Measurements from ENCODE around the gene MAGEA11.
"Not testable (repeated sequence)": the region's sequence is repeated elsewhere in the genome, so short reads cannot be mapped to it uniquely, and the experiment has no call there.

The MAGEA11 gene

DNA sequence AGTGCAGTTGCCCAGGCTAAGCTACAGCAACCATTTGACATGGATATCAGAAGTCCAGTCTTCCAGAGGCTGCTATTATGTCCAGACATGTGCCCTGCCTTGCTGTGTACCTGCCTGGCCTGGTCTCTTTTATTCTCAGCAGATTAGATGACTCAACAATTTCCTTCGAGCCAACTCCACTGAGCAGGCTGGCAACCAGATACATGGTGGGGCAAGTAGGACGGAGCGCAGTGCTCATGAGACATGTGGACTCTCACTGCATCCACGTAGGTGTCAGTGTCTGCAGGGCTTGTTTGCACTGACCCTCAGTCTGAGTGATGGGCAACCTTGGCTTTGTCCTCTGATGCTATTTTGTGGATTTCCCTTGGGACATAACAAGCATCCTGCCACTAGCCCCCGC, 7.2 kb upstream of the MAGEA11 start:
- DNase-seq (no peak), ATAC-seq (no peak)
- no peaks in the 10 kb centered on the region for H3K4me1 Mint-ChIP-seq
- no peaks in the 10 kb centered on the region for H3K9me3 Mint-ChIP-seq
- no peaks in the 10 kb centered on the region for H3K27me3 Mint-ChIP-seq
- no peaks in the 10 kb centered on the region for H3K36me3 Mint-ChIP-seq (ENCODE audit: low read depth)
- no peak overlapping the region for H3K4me3 Mint-ChIP-seq
- H3K27ac Mint-ChIP-seq: no peak overlapping the region

DNA sequence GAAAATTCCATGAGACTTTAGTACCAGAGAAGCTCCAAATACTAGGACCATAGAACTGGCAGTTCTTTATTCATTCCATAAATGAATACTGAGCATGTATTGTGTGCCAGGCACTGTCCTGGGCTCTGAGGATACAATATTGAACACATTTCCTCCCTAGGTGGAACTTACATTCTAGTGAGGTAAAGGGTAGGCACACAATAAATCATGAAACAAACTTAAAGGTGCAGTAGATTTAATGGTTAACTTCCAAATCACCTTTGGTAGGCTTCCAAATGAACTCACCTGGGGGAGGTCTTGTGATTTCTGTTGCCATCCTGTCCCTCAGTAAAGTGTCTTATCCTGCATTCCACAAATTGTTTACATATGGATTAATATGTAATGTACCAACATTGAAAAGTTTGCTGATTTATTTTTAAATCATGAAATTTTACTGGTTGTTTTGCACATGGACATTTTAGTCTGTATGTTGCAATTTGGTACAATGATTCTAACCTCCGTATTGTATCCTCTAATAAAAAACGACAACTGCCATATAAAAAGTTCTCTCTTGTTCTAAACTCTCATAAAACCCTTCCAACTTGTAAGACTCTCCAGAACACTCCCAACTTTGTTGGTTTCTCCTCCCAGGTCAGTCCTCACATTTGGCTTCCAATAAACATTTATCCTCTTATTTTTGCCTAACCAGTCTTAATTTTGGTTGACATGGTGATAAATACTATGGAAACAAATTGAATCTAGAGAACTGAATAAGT, 4.5 kb upstream of the MAGEA11 start:
- DNase-seq (no peak), ATAC-seq (no peak)
- H3K4me3 Mint-ChIP-seq: no peak overlapping the region
- no peak overlapping the region for H3K27ac Mint-ChIP-seq
- H3K36me3 Mint-ChIP-seq (ENCODE audit: low read depth): no peaks in the 10 kb centered on the region
- H3K9me3 Mint-ChIP-seq: no peaks in the 10 kb centered on the region
- no peaks in the 10 kb centered on the region for H3K4me1 Mint-ChIP-seq
- H3K27me3 Mint-ChIP-seq: no peaks in the 10 kb centered on the region

DNA sequence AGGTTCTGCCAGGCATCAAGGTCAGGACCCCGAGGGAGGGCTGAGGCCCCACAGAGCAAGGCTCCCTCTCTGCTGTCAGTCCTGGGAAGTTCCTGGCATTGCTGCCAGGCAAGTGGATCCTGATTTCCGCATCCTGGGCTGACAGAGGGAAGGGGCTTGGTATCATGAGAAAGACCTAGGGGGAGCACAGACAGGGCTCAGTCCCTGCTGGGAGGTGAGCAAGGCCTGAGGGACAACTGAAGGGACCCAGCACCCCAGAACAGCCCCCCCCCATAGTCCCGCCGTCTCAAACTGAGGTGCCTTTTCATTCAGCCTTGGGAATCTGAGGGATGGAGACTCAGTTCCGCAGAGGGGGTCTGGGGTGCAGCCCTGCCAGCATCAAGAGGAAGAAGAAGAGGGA, 971 bp downstream of the MAGEA11 start:
- Mint-ChIP-seq H3K4me3 (no peak overlapping the region), H3K27ac (no peak overlapping the region), H3K4me1 (no peaks in the 10 kb centered on the region), H3K9me3 (no peaks in the 10 kb centered on the region), H3K36me3 (ENCODE audit: low read depth) (no peaks in the 10 kb centered on the region), H3K27me3 (no peaks in the 10 kb centered on the region)
- ATAC-seq (no peak), DNase-seq (no peak)

DNA sequence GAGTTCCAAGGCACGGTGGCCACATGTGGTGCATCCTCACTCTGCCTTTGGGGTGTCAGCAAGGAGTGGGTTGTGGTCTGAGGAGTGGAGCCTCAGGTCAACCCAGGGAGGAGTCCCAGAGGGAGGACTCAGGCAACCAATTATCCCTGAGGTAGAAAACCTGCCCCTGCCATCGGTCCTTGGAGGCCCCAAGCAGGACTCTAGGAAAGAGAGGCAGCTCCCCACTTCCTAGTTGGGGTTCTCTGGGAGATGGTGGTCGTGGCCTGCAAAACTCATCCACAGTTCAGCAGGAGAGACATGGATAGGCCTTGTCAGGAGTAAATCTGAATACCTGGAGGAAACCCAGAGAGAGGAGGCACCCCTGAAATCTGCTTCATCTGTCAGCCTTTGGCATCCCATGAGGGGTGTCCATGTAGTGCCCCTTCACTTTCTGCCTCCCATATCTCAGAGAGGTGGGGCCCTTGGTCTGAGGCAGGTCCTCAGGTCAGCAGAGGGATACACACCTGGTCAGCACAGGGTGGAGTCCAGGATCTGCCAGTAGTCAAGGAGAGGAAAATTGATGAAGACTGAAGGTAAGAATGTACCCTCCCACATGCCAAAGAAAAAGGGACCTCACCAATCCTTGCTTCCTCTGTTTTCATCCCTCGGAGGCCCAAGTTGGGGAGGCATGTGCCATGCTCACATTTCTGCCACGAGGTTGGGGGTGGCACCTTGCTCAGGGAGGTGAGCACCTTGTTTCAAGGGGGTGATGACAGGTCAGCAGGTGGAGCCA, 1.6 kb downstream of the MAGEA11 start:
- Mint-ChIP-seq H3K4me3 (no peak overlapping the region), H3K9me3 (no peaks in the 10 kb centered on the region), H3K36me3 (ENCODE audit: low read depth) (no peaks in the 10 kb centered on the region), H3K27ac (no peak overlapping the region), H3K4me1 (no peaks in the 10 kb centered on the region), H3K27me3 (no peaks in the 10 kb centered on the region)
- ATAC-seq (no peak), DNase-seq (no peak)

DNA sequence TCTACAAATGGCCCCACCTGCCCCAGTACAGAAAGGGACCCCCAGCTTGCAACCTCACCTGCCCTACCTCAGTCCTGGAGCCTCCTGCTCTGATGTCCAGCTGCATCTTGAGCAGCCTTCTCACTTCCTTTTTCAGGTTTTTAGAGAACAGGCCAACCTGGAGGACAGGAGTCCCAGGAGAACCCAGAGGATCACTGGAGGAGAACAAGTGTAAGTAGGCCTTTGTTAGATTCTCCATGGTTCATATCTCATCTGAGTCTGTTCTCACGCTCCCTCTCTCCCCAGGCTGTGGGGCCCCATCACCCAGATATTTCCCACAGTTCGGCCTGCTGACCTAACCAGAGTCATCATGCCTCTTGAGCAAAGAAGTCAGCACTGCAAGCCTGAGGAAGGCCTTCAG, 3.6 kb downstream of the MAGEA11 start:
- Mint-ChIP-seq H3K36me3 (ENCODE audit: low read depth) (no peaks in the 10 kb centered on the region), H3K27ac (no peak overlapping the region), H3K4me1 (no peaks in the 10 kb centered on the region), H3K4me3 (no peak overlapping the region), H3K9me3 (no peaks in the 10 kb centered on the region), H3K27me3 (no peaks in the 10 kb centered on the region)
- DNase-seq: no peak
- ATAC-seq: no peak

DNA sequence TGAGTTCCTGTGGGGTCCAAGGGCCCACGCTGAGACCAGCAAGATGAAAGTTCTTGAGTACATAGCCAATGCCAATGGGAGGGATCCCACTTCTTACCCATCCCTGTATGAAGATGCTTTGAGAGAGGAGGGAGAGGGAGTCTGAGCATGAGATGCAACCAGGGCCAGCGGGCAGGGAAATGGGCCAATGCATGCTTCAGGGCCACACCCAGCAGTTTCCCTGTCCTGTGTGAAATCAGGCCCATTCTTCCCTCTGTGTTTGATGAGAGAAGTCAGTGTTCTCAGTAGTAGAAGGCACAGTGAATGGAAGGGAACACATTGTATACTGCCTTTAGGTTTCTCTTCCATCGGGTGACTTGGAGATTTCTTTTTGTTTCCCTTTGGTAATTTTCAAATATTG, 4.8 kb downstream of the MAGEA11 start:
- no peak for ATAC-seq
- Mint-ChIP-seq H3K4me3 (no peak overlapping the region), H3K36me3 (ENCODE audit: low read depth) (no peaks in the 10 kb centered on the region), H3K9me3 (no peaks in the 10 kb centered on the region), H3K27ac (no peak overlapping the region), H3K27me3 (no peaks in the 10 kb centered on the region), H3K4me1 (no peaks in the 10 kb centered on the region)
- no peak for DNase-seq

DNA sequence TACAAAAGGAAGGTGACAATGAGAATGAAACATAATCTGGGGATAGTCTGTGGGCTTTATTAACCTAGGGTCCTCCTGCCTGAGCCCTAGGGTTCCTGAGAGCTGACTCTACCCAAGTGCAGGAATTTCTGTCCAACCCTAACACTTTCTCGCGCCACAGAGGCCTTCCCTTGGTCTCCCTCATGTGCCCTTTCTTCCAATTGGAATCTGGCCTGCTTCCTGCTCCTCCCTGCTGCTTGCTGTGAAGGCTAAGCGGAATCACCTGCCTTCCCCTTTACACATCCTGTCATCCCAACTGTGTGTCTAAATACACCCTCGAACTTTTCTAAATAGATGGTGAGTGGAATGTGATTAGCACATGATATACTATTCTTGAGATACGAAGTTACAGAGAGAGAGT, 5.9 kb downstream of the MAGEA11 start:
- no peaks in the 10 kb centered on the region for H3K27me3 Mint-ChIP-seq
- H3K4me3 Mint-ChIP-seq: no peak overlapping the region
- DNase-seq (no peak), ATAC-seq (no peak)
- no peaks in the 10 kb centered on the region for H3K9me3 Mint-ChIP-seq
- no peaks in the 10 kb centered on the region for H3K4me1 Mint-ChIP-seq
- no peaks in the 10 kb centered on the region for H3K36me3 Mint-ChIP-seq (ENCODE audit: low read depth)
- no peak overlapping the region for H3K27ac Mint-ChIP-seq

DNA sequence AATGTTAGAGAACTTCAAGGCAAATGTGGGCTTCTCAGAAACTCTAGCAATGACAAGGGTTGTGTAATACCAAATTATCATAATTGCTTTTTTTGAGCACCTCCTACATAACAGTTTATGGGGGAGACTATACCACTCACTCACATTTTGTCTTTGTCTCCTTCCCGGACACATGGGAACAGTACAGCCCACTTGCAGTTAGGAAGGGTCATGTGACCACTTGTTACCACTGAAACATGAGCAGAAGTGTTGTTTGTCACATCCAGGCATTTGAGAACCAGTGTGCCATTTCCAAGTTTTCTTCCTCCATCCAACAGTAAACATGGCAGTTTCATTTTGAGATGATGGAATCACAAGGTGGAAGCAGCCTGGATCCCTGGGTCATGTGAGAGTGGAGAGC, 6.9 kb downstream of the MAGEA11 start:
- no peaks in the 10 kb centered on the region for H3K36me3 Mint-ChIP-seq (ENCODE audit: low read depth)
- no peak overlapping the region for H3K27ac Mint-ChIP-seq
- ATAC-seq (no peak), DNase-seq (no peak)
- H3K4me1 Mint-ChIP-seq: no peaks in the 10 kb centered on the region
- H3K4me3 Mint-ChIP-seq: no peak overlapping the region
- no peaks in the 10 kb centered on the region for H3K9me3 Mint-ChIP-seq
- no peaks in the 10 kb centered on the region for H3K27me3 Mint-ChIP-seq

DNA sequence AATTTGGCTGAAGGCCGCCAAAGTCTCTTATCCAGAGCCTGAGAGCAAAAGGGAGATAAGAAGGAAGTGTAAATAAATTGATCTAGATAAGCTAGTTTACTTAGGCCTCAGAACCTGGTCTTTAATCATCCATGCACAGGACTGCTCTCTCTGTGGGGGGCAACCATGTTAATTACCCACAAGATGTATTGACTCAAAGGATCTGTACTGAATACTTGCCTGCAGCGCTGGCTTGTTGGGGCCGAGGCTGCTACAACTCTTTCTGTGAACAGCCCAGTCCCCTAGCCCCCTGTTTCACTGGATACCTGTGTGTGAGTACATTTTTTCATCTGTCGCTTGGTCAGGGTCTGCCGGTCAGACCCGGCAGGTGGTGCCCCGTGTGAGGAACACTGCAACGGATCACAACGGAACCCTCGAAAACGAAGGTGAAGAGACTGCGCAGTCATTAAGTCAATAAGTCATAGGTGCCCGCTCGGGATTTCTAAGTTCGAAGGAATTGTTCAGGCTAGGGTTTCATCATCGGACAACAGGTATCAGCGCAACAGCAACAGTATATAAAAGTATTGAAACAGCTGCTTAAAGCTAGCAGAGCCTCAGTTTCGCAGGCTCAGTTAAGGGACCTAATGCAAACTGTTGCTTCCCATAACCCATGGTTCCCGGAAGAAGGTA, 8.3 kb downstream of the MAGEA11 start:
- no peaks in the 10 kb centered on the region for H3K4me1 Mint-ChIP-seq
- no peaks in the 10 kb centered on the region for H3K36me3 Mint-ChIP-seq (ENCODE audit: low read depth)
- H3K9me3 Mint-ChIP-seq: no peaks in the 10 kb centered on the region
- no peak overlapping the region for H3K4me3 Mint-ChIP-seq
- H3K27me3 Mint-ChIP-seq: no peaks in the 10 kb centered on the region
- H3K27ac Mint-ChIP-seq: no peak overlapping the region
- no peak for ATAC-seq
- no peak for DNase-seq

DNA sequence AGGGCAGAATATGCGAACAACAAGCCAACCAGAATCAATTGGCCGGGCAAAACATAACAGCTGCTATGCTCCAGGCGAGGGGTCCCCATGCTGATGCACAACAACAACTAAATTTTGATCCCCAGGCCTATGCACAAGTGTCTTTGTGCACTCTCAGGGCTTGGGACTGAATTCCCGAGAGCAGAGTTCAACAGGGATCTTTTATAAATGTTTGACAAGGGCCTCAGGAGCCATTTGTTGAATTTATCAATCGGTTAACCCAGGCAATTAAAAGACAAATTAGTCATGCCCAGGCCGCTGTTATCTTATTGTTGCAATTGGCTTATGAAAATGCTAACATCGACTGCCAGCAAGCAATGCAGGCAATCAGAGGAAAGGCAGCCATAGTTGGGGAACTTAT, 9.4 kb downstream of the MAGEA11 start:
- not testable (repeated sequence) for DNase-seq; H3K27me3 Mint-ChIP-seq; H3K9me3 Mint-ChIP-seq; H3K4me1 Mint-ChIP-seq; H3K27ac Mint-ChIP-seq; ATAC-seq; H3K36me3 Mint-ChIP-seq (ENCODE audit: low read depth); H3K4me3 Mint-ChIP-seq

DNA sequence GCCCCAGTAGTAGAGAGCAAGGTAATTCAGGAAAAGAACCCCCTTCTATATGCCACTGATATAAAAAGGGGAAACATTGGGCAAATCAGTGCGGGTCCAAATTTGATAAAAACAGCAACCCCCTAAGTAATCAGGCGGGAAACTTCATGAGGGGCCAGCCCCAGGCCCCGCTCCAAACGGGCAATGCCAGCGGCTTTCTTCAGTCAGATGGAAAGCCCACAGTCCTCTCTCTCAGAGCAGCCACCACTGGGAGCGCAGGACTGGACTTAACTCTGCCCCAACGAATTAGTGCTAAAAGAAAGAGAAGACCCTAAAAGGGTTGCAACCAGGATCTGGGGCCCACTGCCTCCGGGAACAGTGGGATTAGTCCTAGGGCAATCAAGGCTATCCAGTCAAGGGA, 9.9 kb downstream of the MAGEA11 start:
- DNase-seq: no peak
- no peaks in the 10 kb centered on the region for H3K27me3 Mint-ChIP-seq
- H3K9me3 Mint-ChIP-seq: no peaks in the 10 kb centered on the region
- H3K36me3 Mint-ChIP-seq (ENCODE audit: low read depth): no peaks in the 10 kb centered on the region
- no peak overlapping the region for H3K27ac Mint-ChIP-seq
- no peak for ATAC-seq
- H3K4me3 Mint-ChIP-seq: no peak overlapping the region
- H3K4me1 Mint-ChIP-seq: no peaks in the 10 kb centered on the region

DNA sequence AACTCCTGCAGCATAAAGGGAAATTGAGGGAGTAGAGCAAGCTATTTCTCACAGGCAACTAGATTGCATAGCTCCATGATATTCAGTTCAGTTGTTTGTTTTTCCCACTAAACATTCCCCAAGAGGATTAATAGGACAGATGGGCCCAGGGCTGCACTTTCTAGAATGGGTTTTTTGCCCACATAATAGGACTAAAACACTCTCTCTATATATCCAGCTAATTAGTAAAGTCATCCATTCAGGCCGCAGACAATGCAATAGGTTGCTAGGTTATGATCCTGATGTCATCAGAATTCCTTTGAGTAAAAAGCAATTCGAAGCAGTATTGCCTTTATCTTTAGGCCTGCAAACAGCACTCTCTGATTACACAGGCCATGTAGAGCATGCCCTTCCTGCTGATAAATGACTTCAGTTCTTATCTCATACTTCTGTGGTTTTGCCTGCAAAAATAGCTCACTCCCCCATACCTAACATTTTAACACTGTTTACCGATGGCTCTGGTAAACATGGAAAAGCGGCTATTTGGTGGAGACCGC, 11.8 kb downstream of the MAGEA11 start:
- H3K4me1 Mint-ChIP-seq; DNase-seq; ATAC-seq; H3K27ac Mint-ChIP-seq; H3K9me3 Mint-ChIP-seq; H3K4me3 Mint-ChIP-seq; H3K27me3 Mint-ChIP-seq; H3K36me3 Mint-ChIP-seq (ENCODE audit: low read depth): not testable (repeated sequence)

DNA sequence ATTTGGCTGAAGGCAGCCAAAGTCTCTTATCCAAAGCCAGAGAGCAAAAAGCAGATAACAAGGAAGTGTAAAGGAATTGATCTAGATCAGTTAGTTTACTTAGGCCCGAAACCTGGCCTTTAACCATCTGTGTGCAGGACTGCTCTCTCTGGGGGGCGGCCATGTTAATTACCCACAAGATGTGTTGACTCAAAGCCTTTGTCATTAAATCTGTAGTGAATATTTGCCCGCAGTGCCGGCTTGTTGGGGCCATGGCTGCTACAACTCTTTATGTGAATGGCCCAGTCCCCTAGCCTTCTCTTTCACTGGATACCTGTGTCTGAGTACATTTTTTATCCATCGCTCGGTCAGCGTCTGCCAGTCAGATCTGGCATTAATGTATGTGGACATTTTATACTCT, 15.4 kb downstream of the MAGEA11 start:
- not testable (repeated sequence) for H3K4me1 Mint-ChIP-seq; H3K27ac Mint-ChIP-seq; ATAC-seq; H3K4me3 Mint-ChIP-seq; H3K27me3 Mint-ChIP-seq; DNase-seq; H3K36me3 Mint-ChIP-seq (ENCODE audit: low read depth); H3K9me3 Mint-ChIP-seq

DNA sequence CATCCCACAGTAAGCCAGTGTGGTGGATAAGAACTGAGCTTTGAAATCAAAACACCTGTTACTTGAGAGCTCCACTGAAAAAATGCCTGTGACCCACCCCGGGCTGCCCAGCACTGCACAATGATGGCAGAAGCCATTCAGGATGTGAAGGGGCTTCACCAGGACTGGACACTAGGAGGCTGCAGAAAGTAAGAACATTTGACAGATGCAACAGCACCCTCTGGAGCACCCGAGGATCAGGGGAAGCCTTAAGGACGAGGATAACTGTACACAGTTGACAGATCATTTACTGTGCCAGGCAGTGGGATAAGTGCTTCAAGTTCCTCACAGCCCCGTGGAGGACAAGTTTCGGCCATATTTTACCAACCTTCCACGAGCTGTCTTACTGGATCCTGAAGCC, 30.4 kb downstream of the MAGEA11 start:
- not testable (repeated sequence) for H3K27me3 Mint-ChIP-seq; H3K4me3 Mint-ChIP-seq; H3K27ac Mint-ChIP-seq; H3K36me3 Mint-ChIP-seq (ENCODE audit: low read depth); H3K9me3 Mint-ChIP-seq; H3K4me1 Mint-ChIP-seq; ATAC-seq; DNase-seq
